Glomerular visceral epithelial cell (primary cell): ENCODE measurements around the gene USHBP1.
A peak's percentile ranks its signal among the peaks of the same experiment; 100 is the strongest.
"Not testable (repeated sequence)": the region's sequence is repeated elsewhere in the genome, so short reads cannot be mapped to it uniquely, and the experiment has no call there.

Experiments
- DNase-seq: peaks from one replicate; pipeline ENCODE4 v3.0.0-alpha.2; 2016; ENCODE audit errors: extremely low spot score

USHBP1 gene

GRCh38 chr19:17264641-17264979 is at the start of gene USHBP1:
Gene USHBP1 (minus strand): TSS chr19:17264745. CDS start chr19:17264299, 446 bp downstream.
- no peak for DNase-seq

DNA sequence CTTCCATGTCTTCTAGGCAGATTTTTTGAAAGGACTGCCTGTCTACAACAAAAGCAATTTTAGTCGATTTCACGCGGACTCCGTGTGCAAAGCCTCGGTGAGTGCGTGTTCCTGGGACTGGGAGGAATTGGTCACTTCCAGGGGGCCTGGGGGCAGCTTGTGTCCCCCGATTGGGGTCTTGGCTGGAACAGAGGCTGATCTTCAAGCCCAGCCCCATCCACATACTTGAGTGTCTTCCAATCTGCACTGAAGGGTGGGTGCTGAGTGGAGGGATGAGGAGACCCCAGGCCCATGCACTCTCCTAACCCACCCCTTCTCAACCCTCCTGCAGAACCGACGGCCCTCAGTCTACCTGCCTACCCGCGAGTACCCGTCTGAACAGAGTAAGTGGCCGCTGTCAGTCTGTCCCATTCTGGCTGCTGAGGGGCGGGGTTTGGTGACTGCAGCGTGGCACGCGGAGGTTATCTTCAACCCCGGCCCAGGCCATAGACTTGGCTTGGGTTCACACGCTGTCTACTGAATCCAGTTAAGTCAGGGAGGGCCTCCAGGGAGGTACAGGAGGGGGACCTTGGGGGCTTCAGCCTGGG is 49.6 kb upstream of the USHBP1 start:
- DNase-seq: no peak

DNA sequence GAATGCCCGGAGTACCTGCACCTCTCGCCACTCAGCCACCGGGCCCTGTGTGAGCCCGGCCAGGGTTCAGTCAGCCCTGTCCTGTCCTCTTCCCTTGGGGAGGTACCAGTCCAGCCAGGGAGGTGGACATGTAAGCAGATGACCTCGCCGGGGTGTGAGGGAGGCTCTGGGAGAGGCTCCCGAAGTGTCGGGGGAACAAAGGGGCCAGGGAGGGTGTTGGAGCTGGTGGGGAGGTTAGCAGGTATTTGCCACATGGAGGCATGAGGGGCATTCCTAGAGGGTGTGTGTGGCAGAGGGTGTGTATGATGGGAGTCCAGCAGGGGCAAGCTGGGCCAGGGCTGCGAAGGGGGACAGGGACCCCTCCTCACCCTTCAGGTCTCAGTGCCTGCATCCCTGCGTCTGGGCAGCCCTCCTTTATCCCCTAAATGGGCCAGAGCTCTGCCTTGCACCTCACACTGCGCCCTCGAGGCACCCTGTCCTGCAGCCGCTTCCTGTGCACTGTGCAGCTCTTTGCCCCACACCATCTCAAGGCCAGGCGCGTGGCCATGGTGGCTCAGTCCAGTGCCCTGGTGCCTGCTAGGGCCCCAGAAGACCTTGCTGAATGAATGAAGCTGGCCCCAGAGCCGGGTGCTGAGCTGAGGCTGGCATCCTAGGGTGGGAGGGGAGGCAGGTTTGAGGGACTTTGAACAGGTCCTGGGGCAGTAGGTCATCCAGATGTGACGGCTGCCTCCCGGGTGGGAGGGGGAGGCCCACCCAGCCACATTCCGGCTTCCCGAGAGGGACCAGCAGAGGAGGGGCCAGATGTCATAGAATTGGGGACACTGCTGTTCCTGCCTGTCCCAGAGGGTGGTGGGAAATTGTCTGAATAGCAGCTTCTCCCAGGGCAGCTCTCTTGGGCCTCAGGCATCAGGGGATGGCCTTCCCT is 47.9 kb upstream of the USHBP1 start:
- no peak for DNase-seq

GRCh38 chr19:17311455-17312188 is 47.1 kb upstream of the USHBP1 start:
- peak; percentile 89 for DNase-seq

GRCh38 chr19:17309965-17310461 is 45.5 kb upstream of the USHBP1 start:
- no peak for DNase-seq

DNA sequence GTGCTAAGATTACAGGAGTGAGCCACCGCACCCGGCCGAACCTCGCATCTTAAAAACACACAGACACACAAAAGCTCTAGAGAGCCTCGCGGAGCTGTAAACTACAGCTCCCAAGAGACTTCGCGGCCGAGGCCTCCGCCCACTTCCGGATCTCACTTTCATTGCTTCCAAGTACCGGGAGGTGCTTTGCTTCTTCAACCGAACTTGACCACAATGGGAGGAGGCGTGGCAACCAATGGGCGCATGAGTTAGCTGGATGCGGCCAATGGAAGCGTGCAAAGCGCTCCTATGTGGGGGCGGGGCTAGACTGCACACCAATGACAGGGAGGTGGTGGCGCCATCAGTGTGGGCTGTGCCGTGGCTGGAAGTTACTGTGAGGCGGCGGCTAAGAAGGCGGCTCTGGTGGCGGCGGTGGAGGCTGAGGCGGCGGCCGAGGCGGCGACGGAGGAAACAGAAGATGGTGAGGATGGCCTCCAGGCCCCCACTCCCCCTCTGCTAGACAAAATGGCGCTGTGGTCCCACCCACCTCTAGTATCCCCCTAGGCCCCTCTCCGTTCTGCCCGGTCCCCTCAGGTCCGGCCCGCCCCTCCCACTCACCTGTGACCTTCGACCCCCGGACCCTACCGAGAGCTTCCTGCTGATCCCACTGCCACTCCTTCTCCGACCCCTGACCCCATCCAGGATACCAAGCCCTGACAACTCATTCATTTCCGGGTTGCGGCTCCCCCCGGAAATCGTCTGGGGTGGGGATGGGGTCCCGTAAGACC is 44.8 kb upstream of the USHBP1 start, which contains the start of gene DDA1:
DDA1 (plus strand) TSS at position 366 of the 767 bp plus-strand sequence; CDS start at position 458, 92 bp downstream.
- peak; percentile 100 for DNase-seq

DNA sequence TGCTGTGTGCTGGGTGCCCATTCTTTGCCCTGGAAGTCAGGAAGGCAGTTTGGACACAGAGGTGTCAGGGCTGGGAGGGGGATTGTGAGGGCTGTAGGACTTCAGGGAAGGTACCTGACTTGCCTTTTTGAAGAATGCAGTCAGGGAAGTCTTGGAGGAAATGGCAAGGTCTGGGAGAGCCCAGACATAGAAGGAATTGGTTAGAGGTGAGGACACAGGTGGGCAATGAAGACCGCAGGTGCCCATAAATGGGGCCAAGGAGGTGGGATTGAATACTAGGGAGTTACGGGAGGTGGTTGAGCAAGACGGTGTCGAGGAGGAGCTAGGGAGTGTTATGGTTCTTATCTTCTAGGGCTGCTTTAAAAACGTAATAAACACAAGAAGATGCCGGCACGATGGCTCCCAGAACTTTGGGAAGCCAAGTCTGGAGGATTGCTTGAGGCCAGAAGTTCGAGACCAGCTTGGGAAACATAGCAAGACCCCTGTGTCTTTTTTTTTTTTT is 43.4 kb upstream of the USHBP1 start:
- DNase-seq: no peak

- no peak for DNase-seq
Measured at GRCh38 chr19:17306285-17306714, 41.8 kb upstream of the USHBP1 start.

DNA sequence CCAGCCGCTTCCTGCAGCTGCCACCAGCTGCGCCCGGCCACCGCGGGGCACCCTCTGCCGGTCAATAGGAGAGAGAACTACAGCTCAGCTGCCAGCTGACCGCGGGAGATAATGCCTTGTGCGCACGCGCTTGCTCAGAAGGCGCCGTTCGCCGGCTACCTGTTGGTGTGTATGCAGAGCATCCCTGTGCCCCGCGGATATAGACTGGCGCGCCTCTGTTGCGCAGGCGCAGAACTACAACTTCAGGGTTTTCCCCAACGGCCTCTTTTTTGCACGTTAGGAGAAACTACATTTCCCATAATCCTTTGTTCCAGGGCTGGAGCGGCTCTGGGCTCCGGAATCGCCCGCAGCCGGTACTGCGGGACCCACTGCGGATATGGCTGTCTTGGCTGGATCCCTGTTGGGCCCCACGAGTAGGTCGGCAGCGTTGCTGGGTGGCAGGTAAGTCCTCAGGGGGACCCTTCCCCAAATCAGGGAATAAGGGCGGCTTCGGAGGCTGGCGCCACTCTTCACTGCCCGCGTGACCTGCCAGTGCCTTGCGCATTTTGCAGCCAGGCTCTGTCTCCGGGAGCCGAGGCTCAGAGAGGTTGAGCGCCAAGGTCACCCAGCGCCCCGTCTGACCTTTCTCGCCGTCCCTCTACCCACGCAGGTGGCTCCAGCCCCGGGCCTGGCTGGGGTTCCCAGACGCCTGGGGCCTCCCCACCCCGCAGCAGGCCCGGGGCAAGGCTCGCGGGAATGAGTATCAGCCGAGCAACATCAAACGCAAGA is 41.2 kb upstream of the USHBP1 start, which contains the start of gene MRPL34:
MRPL34 (plus strand) TSS at position 356 of the 768 bp plus-strand sequence; CDS start at position 377, 21 bp downstream.
- DNase-seq: peak; percentile 100

DNA sequence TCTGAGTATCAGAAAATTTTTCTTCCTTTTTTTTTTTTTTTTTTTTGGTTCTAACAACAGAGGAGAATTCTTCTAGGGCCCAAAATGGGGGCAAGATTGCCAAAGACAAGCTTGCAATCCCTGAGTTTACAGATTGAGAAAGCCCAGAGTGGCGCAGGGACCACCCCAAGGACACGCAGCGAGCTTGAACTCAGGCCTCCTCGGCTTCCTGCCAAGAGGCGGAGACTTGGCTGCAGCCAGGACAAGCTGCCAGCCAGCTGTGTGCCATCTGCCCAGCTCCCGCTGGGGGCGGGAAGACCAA is 40.6 kb upstream of the USHBP1 start:
- DNase-seq: no peak

DNA sequence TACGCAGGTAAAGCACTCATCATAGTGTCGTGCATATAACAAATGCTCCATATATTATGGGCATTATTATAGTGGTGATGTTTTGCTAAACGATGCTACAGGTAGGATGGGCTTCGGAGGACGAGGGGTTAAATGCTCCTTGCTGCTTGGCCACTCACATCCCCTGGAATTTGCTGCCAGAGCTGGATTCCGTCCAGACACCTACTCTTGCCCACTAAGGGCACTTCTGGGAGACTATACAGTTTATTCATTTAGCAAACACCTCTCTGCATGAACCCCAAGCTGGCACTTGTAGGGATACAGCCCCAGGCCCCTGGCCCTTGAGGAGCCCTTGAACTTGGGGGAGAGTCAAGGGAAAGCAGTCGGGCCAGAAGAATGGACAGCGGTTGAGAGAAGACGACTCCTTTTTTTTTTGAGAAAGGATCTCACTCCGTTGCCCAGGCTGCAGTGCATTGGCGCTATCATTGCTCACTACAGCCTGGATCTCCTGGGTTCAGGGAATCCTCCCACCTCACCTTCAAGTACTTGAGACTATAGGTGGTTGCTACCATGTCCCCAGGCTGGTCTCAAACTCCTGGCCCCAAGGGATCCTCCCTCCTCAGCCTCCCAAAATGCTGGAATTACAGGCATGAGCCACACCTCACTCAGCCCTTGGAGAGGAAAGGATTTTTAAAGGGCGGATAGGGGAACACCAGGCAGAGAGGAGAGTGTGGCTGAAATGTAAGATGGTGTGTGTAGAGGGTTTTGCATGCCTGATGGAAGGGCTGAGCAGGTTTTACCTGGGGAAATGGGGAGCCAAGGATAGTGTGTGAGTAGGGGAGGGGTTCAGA is 40.1 kb upstream of the USHBP1 start:
- no peak for DNase-seq

- DNase-seq: no peak
Measured at GRCh38 chr19:17303940-17304267, 39.4 kb upstream of the USHBP1 start.

DNA sequence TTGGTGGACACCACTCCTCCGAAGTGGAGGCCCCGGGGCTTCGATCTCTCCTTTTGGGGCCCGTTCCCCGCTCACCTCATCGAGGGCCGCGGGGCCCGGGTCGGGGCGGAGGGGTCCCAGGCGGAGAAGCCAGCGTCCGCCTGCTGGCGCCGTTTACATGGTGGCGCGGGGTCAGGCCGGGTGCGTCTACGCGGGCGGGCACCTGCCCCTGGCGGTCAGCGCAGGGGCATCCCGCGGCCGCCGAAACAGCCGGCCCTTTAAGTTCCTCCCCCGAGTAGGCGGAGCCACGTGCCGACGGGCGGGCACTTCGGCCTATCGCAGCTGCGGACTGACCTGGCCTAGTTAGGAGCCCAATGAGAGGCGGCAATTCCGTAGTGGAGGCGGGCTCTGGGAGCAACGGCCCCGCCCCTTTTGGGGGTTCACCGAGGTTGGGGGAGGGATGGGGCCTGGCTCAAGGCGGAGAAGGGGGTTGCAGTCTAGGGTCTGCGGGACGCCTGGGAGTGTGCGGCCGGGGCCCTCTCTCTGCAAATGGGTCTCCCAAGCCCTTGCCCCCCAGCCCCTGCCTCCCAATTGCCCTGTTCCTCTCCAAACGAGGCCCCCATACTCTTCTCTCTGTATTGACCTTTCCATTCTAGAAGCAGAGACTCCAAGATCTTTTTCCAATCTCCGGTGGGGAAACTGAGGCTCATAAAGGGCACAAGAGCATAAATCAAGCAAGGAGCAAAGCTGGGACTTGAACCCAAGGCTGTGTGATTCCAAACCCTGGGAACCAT is 38.8 kb upstream of the USHBP1 start, which contains the start of gene ABHD8:
ABHD8 (minus strand) TSS at position 259 of the 773 bp plus-strand sequence. CDS start 1,809 bp downstream, outside the sequence.
- peak; percentile 97 for DNase-seq

DNA sequence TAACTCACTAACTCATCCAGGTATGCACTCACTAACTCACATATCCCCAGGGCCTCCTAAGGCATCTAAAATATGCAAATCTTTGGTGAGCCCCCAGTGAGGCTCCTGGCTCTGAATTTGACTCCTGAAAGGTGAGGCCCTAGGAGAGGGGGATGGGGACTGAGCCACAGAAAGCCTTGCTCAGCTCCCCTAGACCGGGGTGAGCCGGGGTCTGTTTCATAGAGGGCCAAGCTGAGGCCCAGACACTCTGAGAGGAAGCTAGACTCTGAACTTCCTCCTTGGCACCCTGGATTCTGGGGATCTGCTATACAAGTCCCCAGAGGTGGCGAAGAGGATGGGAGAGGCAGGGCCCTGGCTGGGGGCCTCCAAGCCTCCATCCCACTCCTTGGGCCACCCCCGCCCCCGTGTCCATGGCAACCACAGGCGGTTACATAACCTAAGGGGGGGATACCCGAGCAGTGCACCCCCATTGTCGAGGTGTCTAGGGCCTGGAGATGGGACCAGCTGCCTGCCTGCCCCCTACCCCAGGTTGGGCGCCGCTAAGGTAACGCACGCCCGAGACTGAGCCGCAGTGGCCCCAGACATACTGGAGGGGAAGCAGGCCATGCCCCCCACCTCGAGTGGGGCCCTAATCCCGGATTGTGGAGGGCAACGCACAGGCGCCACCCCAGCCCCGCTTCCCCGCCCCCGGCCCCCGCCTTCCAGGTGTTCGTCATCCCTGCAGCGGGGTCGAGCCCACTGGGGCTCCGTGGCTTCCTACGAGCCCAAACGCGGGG is 38.0 kb upstream of the USHBP1 start:
- no peak for DNase-seq

DNA sequence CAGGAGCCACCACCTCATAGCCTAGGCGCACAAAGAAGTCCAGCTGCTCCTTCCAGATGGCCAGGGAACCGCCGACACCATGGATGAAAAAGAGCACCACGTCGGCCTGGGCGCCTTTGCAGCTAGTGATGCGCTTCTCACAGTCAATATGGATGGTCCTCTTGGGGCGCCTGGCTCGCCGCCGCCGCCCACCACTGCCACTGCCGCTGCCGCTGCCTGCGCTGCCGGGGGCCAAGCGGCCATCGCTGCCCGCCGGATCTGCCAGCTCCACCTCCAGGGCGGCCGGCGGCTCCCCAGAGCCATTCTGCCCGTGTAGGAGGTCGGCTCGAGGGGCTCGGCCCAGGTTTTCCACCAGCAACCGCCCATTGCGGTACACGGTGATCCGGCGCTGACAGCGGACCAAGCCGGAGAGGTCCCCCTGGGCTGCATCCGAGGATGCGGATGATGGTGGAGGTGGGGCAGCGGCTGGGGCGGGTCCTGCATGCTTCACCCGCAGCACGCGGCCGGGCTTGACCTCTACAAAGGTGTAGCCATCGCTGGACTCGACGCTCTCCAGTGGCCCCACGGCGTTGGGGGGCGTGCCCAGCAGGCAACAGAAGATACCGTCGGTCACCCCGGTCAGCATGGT is 36.6 kb upstream of the USHBP1 start:
- no peak for DNase-seq

GRCh38 chr19:17296976-17297375 is 32.4 kb upstream of the USHBP1 start:
- DNase-seq: no peak

- peak; percentile 71 for DNase-seq
Measured at GRCh38 chr19:17296273-17296672, 31.7 kb upstream of the USHBP1 start.

- not testable (repeated sequence) for DNase-seq
Measured at GRCh38 chr19:17295551-17295950, 31.0 kb upstream of the USHBP1 start.
